GM21529 (cell line): Measurements from ENCODE around the gene DYNLT3.

ENCODE experiments used
- ATAC-seq: cut with Tn5 transposase; IDR thresholded peaks from one replicate; pipeline ENCODE4 v1.9.1; 2021; ENCODE audit not compliant: unreplicated experiment

The DYNLT3 gene

DNA sequence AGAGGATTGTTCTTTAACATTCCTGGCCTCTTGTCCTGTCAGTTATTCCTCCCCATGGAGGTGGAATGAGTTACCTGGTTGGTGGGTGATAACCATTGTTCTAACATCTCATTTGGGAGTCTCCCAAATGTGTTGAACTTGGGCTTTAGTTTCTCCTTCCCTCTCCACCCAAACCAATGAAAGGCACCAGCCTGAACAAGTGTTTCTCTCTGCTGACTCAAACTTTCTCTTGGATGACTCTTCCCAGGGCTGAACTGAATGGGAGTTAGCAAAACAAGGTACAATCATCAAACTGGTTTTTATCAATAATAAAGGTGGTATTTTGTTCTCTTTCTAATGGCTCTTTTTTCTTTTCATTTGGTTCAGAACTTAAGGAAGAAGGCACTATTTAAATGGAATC is 2.7 kb downstream of the DYNLT3 start:
- ATAC-seq = no peak

DNA sequence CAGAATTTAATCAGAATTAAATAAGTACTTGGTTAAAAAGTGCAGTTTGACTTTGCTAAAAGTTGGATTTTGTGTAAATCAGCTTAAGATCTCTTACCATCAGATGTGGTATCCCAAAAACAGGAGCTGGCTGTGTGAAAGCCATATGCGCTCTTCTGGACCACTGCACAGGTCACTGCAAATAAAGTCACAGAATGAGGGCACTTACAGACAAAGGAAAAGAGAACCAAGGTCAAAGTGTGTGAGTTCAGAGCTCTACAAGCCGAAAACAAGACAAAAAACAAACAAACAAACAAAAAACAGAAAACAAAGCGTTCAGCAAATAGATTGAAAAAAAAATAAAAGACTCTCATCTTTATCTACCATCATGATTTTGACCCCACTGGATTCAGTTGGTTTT is 6.4 kb downstream of the DYNLT3 start:
- no peak for ATAC-seq

DNA sequence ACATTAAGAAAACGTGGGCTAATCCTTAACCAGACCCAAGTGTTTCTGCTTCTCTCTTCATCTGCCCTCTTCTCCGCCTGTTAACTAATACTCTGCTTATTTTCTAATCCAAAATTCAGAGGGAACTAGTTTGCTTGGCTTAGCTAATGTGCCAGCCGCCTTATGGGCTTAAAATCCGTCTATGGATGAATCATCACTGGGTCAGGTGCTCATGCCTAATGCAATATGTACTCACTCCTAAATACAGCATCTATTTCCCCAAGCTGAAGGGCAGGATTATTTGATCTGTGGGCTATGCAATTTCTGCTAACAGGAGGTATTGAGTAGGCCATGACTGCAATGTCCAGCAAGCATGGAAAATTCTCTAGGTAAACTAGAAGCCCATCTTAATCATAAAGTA is 12.4 kb downstream of the DYNLT3 start:
- ATAC-seq = no peak

DNA sequence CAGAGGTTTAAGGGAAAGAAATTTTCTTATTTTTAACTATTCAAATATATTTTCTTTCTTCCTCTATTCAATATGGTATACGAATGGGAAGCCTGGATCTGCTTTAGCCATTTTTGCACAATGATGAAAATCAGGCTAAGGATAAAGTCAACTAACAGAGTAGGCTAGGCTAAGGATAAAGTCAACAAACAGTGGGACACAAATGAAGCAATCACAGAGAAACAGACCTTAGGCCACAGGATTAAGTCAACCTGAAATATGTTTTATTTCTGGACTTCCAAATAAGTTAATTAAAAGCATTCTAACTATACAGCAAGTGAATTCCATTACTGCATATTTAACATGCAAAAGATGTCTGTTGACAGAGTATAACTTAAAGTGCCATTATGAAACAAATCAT is 17.0 kb downstream of the DYNLT3 start:
- ATAC-seq = no peak

DNA sequence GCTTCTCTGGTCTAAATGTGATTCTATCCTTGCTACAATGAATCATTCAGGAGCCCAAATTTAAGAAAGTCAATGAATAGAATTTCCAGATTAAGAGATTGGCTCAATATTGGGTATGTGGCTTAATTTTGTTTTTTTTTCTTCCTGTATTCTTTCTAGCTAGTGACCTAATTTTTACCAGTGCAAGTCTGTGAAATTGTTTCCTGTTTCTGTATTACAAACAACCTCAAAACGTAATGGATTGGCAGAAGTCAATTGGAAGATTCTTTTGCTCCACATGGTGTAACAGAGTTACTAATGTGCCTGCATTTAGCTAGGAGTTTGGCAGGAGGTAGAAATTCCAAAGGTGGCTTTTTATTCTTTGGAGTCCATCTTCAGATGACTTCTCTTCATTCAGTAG is 17.6 kb downstream of the DYNLT3 start:
- no peak for ATAC-seq

DNA sequence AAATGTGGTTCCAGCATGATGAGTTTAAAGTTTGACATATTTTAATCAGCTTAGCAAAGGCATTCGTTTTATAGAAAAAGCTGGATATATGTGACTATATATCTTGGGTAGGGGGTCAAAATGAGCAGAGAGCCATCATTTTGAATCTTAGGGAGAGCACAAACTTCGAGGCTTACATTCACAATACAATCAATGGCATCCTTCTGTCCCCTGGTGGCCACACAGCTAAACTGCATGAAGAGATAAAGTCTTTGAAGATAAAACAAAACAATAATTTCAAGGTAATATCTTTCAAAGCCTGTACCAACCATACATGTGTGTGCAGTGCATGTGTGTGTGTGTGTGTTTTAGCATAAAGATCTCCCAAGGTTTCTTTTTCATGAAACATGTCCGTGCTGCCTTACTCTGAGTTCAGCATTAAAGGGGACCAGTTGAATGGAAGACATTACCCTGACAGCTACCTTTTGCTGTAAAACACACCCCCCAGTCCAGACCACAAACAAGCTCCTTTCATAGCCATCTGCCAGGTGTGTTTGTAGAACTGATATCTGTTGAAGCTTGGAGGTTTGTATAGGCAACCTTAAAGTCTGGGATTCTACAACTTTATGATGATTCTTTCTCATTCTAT is 22.0 kb downstream of the DYNLT3 start:
- peak; percentile 77 for ATAC-seq

DNA sequence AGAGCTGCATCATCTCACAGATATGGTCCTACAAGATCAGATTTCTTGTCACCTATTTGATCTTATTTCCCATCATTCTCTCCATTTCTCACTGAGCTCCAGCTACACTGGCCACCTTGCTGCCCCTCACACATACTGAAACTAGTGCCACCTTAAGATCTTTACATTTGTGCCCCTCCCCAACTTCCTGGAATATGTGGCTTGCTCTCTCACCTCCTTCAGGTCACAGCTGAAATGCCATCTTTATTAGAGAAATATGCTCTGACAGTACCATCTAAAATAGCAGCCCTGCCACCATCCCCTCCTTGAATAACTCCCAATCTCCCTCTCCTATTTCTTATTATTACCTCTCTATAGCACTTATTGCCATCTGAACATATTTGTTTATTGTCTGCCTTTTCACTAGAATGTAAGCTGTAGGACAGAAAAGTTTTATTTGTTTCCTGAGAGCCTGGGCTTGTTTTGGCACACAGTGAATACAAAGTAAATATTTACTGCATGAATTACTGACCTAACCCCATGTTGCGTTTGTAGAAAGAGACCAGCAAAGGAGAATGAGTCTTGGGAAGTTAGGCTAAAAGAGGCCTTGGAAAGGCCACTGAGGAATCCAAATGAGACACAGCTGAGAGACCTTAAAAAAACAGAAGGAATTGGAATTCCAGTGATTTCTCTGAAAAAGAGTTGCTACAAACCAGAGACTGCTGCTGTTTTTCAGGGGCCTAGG is 22.7 kb downstream of the DYNLT3 start:
- ATAC-seq = no peak

DNA sequence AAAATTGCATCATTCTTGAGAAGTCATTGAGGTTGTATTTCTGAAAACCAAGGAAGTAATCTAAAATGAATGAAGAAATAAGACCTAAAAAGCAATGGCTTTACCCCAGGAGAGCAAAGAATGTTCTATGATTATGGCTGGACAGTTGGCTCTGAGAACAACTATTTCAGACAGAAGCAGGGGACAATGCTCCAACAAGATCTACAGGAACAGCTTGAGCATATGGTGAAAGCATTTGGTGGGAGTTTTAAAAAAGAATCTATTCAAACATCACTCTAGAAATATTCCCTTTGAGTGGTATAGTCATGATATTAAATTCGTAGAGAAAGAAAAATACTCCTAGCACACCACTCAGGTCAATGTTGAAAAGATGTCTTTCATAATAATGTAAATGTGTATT is 26.7 kb downstream of the DYNLT3 start:
- no peak for ATAC-seq

DNA sequence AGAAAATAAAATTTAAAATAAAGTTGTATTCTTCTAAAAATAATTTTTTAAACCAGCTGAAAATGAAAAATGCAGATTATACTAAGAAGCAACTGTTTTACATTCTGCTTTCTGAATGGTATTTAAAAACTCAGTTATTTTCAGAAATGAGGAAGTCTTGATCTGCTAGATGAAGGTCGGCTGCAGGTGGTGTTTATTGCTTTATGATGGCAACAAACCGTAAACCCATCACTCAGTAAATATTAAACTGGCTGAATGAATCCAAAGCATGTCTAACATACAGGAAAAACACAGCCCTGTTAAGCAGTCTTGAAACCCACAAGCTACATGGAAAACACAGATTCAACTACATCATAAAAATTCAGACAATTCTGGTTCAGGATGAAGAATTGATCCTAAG is 29.3 kb downstream of the DYNLT3 start:
- peak; percentile 63 for ATAC-seq

DNA sequence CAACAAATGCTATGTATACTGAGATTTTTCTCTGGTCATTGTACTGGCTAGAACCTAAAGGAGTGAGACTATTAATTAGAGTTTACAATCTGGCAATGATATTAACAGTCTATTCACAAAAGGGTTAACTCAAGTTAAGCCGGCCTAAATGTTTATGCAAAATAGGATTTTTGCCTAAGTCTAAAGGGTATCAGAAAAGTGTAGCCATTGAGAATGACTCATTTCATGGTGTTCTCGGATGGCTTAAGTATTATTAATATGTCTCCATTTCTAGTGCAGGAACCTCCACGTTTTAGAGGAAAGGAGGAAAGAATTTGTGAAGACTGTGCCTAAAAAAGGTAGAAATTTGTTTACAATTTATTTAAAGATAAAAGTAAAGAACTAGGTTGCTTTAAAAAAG is 29.8 kb downstream of the DYNLT3 start:
- ATAC-seq = peak; percentile 42

DNA sequence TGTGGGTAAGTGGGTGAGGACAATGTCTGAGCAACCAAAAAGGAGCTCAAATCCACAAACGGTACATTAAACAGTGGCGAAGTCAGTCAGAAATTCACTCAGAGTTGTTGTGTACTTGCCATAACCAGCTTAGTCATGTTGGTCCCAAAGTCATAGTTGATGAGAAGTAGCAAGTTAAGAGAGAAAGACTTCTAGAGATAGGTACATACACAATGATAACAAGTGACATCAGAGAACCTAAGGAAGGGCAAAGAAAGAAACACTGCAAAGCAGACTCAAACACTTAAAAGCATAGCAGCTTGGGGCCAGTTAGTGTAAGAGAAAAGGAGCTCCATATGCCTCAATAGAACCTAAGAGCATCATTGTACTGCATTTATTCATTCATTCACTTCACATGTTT is 30.2 kb downstream of the DYNLT3 start:
- ATAC-seq = no peak

DNA sequence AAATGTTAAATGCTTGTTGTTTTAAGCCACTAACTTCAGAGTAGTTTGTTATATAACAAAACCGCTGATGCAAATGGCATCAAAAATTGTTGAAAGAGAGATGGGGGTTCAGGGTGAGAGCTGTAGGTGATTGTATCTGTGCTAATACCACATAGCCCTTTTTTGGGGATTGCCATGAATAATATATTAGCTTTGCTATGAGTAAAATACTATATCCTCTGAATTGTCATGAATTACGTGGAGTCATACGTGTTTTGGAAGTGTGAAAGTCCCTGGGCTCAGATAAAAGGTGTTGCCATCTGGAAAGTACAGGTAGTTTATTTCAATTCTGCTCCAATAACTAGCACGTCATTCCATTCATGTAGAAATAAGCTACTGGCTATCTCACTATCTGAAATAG is 30.6 kb downstream of the DYNLT3 start:
- no peak for ATAC-seq

DNA sequence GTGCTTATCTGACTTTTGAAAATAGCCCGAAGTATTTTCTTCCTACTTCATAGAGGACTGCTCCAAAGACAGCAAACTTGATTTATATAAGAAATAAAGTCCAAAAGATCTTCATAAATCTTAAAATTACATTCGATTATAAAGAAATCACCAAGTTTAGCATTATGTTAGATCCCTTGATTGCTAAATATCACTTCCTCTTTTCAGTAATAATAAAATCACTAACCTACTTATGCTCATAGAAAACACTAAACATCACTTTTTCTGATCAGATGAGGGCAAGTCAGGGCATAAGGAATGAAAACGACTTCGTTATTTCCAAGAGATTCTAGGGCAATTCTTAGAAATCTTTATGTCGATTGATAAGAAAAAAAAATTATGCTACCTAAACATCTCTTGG is 32.0 kb downstream of the DYNLT3 start:
- ATAC-seq = no peak

DNA sequence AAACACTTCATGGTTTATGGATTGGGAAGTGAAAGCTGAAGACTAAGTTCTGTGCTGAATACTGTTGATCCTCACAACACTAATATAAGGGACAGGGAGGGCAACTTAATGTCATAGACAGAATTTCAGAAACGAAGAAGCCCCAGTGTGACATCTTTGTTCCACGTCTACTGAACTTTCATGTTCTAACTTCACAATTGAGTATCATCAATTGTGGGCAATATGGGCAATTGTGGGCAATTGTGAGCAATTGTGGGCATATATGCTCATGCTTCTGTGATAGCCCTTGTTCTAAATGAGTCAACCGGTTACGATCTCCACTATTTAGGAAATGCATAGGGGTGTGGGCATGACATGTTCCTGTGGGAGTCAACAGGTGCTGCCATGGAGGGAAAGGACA is 33.8 kb downstream of the DYNLT3 start:
- no peak for ATAC-seq

DNA sequence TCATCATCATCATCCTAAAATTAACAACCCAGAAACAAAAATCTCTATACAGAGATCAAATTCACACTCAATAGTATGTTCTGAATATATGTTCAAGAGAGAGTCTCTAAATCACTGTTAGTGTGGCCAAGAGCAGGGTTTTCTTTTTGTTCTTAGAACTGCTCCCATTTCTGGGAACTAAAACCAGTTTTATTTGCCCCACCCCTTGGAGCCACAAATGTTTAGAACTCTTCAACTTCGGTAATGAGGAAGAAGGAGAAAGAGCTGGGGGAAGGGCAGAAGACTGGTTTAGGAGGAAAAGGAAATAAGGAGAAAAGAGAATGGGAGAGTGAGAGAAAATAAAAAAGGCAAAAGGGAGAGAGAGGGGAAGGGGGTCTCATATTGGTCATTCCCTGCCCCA is 35.3 kb downstream of the DYNLT3 start:
- ATAC-seq = no peak

DNA sequence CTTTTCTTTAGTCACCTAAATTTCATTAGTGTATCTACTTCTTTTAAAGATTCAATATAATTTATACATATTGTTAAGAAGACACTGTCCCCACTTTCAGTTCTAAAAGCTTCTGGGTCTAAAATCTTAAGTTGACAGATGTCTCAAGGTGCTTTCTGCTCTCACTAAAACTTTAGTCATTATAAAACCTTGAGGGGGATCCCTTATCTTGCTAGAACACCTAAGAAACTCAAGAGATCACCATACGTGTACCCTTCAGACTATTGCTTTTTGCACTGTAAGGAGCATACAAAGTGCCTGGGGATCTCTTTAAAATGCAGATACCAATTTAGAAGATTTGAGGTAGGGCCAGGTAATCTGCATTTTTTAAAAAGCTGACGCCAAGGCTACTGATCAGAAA is 37.4 kb downstream of the DYNLT3 start:
- ATAC-seq = no peak

DNA sequence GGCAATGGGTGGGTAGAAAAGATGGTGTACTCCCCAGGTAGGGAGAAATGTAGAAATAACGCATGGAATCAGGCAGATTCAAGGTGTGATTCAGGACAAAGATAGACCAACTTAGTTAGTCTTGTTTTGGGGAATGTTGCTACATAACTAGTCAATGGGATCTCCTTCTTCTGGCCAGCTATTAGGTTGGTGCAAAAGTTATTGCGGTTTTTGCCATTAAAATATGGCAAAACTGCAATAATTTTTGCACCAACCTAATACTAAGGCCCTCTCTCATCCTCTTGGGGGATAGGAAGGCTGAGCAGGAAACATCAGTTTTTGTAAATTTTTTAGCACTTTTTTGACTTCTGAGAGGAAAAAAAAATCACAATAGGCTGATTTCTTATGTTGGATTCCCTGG is 44.3 kb downstream of the DYNLT3 start:
- no peak for ATAC-seq

DNA sequence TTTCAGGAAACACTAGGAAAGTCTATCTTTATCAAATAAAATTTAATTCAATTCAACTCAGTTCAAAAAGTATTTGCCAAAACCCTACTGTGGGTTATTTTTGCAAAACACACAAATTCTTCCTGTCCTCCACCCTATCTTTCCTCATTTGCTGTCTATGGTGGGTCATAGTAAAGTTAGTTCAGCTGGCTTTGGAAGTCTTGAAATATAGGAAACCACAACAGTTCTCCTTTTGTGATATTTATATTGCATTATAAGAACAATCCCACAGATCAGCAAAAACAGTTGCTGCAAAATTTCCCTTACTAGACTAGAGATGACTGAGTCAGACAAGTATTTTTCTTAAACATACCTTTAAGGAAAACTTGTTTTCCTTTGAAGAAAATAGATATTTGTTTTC is 45.3 kb downstream of the DYNLT3 start:
- no peak for ATAC-seq

DNA sequence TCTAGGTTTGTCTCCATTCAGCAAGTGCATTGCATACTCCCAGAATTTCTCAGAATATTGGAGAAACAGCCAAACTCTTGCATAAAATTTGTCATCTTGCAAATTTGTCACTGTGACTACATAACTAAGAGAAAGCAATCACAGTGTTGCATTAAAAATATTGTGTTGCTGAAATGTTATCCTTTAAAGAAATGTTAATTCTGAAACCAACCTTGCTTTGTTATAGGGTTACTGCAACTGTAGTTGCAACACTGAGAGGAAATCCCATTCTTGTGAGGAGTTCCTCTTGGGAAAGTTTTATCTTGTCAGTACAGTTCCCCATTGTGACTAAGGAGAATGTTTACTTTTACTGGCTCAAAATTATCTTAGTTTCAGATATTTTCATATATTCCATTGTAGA is 46.7 kb downstream of the DYNLT3 start:
- ATAC-seq = no peak

DNA sequence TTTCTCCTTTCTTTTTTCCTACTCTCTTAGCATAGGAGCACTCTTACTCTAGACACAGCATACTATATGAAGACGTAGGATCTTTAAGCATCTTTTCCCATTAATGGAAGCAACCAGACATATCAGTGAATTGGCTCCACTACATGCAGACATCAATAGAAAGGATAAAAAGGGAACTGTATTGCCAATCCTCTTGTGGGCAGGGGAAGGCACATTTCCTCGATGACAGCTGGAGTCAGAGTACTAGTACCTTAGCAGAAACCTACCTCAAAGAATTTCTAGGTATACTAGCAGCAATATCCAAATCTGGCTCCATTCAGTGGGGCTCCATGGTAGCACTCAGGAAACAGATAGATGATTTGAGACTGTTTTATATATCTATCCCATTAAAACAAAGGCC is 47.4 kb downstream of the DYNLT3 start:
- no peak for ATAC-seq

DNA sequence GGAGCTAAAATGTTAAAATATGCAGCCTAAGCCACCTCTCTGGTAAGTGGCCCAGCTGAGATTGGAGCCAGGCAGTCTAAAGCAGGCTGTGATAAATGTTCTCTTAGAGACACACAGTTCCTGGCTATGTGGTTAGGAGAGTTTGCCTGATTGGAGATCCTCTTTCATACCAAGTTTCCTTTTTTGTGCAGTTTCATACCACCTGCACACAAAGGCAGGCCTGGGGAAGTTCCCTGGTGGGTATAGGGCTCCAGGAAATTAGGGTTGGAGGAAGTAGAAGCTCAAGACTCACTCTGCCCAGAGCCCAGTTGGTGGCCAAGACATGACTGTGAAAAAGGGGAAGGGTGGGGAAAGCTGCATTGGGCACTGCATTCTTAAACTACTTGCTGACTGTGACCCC is 50.6 kb downstream of the DYNLT3 start:
- ATAC-seq = peak; percentile 80

DNA sequence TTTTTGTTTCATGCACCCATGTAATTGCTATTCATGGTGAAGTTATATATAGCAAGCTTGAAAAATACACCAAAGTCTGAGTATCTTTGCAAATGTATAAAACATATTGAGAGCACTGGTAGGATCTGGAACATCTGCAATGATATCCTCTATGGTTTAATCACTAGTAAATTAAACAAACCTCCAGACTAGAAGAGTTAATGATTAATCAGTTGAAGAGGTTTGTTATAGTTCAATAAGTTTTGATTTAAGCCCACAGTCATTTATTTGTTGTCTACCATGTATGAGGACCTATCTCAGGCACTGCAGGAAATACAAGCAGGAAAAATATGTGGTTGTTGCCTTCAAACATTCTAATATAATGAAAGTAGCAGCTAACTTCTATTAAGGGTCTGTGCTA is 51.1 kb downstream of the DYNLT3 start:
- no peak for ATAC-seq
